ENCODE results near the gene OASL.

Gene OASL, protein sequence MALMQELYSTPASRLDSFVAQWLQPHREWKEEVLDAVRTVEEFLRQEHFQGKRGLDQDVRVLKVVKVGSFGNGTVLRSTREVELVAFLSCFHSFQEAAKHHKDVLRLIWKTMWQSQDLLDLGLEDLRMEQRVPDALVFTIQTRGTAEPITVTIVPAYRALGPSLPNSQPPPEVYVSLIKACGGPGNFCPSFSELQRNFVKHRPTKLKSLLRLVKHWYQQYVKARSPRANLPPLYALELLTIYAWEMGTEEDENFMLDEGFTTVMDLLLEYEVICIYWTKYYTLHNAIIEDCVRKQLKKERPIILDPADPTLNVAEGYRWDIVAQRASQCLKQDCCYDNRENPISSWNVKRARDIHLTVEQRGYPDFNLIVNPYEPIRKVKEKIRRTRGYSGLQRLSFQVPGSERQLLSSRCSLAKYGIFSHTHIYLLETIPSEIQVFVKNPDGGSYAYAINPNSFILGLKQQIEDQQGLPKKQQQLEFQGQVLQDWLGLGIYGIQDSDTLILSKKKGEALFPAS

DNA sequence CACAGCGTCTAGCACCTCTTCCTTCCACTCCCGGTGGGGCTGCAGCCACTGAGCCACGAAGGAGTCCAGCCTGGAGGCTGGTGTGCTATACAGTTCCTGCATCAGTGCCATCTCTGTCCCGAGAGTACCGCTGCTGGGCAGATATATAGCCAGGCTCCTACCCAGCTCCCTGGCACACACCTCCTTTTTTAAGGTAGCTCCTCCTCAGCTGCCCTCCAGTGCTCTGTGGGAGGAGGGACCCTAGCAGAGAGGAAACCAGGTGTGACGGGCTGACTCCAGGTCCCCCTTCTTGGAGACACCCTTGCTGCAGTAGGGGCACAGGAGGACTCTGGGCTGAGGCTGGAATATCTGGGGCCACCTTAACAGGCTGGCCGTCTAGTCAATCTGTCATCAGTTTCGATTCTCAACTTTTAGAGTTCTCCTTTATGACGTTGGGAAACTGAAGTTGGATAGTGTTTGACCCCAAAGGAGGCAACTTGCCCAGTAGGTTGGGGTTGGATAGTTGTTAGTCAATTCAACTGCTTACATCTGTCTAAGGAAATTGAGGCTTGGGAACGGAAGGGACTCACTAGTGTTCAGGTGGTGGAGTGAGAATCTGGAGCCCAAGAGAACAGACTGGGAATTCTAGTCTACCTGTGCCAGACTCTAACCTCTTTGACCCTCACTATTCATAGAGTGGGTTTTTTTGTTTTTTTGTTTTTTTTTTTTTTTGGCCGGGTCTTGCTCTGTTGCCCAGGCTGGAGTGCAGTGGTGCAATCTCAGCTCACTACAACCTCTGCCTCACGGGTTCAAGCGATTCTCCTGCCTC lies at the start of gene OASL:
TSS of gene OASL (minus strand) at position 386 of the 808 bp plus-strand sequence. CDS start at position 111, 275 bp downstream.
- peak within 1 kb of the TSS; percentile 41 for H3K4me3 ChIP-seq (ENCODE audit: low read length)
- TF ChIP-seq, protein P1, sequence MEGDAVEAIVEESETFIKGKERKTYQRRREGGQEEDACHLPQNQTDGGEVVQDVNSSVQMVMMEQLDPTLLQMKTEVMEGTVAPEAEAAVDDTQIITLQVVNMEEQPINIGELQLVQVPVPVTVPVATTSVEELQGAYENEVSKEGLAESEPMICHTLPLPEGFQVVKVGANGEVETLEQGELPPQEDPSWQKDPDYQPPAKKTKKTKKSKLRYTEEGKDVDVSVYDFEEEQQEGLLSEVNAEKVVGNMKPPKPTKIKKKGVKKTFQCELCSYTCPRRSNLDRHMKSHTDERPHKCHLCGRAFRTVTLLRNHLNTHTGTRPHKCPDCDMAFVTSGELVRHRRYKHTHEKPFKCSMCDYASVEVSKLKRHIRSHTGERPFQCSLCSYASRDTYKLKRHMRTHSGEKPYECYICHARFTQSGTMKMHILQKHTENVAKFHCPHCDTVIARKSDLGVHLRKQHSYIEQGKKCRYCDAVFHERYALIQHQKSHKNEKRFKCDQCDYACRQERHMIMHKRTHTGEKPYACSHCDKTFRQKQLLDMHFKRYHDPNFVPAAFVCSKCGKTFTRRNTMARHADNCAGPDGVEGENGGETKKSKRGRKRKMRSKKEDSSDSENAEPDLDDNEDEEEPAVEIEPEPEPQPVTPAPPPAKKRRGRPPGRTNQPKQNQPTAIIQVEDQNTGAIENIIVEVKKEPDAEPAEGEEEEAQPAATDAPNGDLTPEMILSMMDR (conservative IDR thresholded peaks at IDR 0.05; ENCODE audit: low read length) = no peak
- peak; percentile 68 for DNase-seq (ENCODE audit: low read depth)

DNA sequence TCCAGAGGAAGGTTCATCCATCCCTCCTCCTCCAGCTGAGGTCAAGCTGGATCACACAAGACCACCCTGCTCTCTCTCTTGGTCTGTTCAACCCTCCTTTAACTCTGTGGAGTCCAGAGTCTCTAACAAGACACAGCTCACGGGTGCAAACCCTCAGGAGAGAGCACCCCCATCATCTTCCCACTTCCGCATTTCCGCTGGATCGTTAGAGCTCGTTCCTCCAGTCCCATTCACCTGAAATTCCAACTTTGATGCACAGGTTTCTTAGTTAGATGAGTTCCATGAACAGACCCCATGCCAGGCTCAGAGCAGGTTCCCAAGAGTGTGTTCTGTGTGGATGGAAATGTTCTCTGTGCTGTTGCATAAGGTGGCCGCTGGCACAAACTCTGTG lies 49.1 kb upstream of the OASL start:
- TF ChIP-seq, protein P1 (conservative IDR thresholded peaks at IDR 0.05; ENCODE audit: low read length) = no peak
- H3K4me3 ChIP-seq (ENCODE audit: low read length) = no peak overlapping the region
- DNase-seq (ENCODE audit: low read depth) = no peak

DNA sequence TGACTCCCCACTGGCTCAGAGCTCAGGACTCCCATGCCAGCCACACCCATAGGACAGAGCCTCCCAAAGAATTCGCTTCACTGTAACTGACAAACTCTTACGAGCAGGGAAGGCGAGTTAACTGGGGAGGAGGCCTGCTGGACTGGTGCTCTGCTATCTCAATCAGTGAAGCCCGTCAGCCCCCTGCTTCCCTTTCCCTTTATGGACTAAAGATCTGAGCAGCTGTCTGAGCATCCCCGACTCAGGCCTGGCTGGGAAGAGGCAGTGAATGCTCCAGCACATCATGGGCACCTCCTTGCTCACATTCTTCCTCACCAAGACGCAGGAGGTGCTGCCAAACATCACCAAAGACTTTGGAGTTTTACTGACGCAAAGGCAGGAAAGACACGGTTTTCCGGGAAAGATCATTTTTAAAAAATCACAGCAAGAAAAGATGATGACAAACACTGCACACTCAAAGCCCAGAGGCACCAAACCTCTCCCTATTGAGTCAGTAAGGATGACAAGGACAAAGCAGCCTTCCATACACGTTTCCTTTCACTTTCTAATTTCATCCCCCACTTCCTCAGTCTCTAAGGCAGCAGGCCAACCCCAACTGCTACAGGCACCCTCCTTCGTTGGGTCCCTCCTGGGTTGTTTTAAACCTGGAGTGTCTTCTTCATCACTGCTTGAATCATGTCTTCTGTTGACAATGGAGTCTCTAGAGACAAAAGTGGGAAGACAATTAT lies 48.6 kb upstream of the OASL start:
- DNase-seq (ENCODE audit: low read depth) = no peak
- TF ChIP-seq, protein P1 (conservative IDR thresholded peaks at IDR 0.05; ENCODE audit: low read length) = no peak

DNA sequence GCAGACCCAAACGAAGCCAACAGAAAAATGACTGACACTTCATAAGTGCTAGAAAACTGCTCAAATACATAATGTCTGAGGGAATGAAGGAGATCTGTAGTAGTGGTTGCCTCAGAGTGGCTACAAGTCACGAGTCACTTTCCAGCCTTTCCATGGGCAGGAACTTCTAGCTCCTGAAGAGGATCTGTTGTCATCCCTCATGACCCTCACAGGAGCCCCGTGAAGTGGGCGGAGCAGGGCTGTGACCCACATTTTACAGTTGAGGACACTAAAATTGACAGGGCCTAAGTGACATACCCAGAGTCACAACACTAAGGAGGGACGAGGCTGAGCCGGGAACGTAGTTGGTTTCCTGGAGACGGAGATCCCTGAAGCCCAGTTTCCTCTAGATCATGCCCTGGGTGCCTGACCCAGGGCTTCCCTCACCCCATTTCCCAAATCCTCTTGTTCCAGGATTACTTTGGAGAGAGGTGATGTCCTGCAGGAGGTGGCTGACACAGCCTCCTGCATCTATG lies 47.8 kb upstream of the OASL start:
- H3K4me3 ChIP-seq (ENCODE audit: low read length) = no peak overlapping the region
- DNase-seq (ENCODE audit: low read depth) = no peak
- TF ChIP-seq, protein P1 (conservative IDR thresholded peaks at IDR 0.05; ENCODE audit: low read length) = no peak

More for the DNA sequence above, 48.6 kb upstream of the OASL start:
- H3K4me3 ChIP-seq (ENCODE audit: low read length) = no peak overlapping the region

DNA sequence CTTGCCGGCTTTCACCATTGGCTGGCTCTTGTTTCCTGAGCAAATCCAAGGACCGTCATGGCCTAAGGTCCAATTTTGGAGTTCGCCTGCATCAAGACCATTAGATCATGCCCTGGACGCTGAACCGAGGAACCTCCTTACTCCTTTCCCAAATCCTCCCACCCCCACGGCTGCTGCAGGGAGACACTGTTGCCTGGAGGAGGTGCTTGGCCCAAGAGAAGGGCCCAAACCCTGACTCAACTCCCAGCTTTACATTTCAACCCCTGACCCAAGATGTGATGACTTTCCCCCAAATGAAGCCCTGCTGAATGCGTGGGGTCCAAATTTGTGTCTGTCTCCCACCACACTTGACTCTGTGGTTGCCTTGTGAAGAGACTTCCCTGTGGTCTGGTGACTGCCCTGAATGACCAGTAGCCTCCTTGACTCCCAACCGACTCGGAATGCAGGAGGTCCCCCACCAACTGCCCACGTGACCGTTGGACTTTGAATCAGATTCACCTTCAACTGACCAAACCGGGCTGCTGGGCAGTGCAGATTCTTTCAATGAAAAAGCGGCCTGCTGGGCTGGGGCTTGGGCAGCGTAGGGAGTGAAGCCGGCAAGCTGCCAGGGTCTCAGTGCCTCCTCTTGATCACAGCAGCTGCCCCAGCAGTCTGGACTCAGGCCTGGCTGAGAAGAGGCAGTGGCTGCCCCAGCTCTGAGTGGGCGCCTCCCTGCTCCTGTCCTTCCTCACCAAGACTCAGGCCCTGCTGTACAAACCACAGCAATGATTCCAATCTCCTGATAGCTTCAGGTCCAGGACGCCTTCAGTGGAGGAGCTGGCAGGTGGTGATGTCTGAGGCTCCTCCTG lies 46.7 kb upstream of the OASL start:
- TF ChIP-seq, protein P1 (conservative IDR thresholded peaks at IDR 0.05; ENCODE audit: low read length) = no peak
- no peak overlapping the region for H3K4me3 ChIP-seq (ENCODE audit: low read length)
- no peak for DNase-seq (ENCODE audit: low read depth)

DNA sequence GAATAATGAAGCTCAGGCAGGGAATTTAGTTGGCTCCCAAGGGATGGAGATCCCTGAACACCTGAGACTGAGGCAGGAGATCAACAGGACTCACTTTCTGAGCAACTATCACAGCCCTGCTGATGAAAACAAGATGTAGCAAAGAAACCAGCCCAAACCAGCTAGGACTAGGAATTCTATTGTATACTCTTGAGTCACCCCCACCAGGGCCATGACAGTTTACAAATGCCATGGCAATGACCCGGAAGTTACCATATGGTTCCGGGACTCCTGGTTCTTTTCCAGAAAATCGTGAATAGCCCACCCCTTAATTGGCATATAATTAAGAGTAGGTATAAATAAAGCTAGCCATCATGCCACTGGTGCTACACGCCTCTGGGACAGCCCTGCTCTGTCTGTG lies 46.0 kb upstream of the OASL start:
- no peak overlapping the region for H3K4me3 ChIP-seq (ENCODE audit: low read length)
- TF ChIP-seq, protein P1 (conservative IDR thresholded peaks at IDR 0.05; ENCODE audit: low read length) = no peak

More for the DNA sequence above, 46.0 kb upstream of the OASL start:
- DNase-seq (ENCODE audit: low read depth) = no peak
